Panc1 (cell line): ENCODE results near the gene PROM2. TPM values are rescaled to one million over a fixed set of nuclear protein-coding genes. Genes with fewer than 3 reads are reported as not detected.

ENCODE experiments used
- ATAC-seq: fragments of 200-7000 bp; cut with Tn5 transposase; 2 replicates; pipeline ENCODE4 v1.9.1; 2020; ENCODE audit warnings: mild to moderate bottlenecking, moderate library complexity
- BruUV-seq: library from RNA; stranded (reverse); fragments of 400-500 nt; replicated peaks from 2 replicates; lab custom pipeline; 2021; lab: Mats Ljungman, UMichigan
- CTCF ChIA-PET: fragments of 300-600 bp; sonication (Branson Sonifier 250); formaldehyde crosslinking; loops from one replicate; lab custom pipeline; 2022; ENCODE audit warnings: antibody characterized with exemption; lab: Charles Lee
- POLR2A ChIA-PET: fragments of 300-600 bp; sonication (Branson Sonifier 250); formaldehyde crosslinking; loops from one replicate; lab custom pipeline; 2022; ENCODE audit warnings: antibody characterized with exemption; lab: Charles Lee
- DNase-seq: peaks from one replicate; pipeline ENCODE4 v3.0.0-alpha.2; 2010; ENCODE audit warnings: low read depth, low spot score
- H3K27ac ChIP-seq: 2 replicates; pipeline ENCODE4 v1.5.1; 2011; ENCODE audit warnings: mild to moderate bottlenecking, low read length, inconsistent platforms
- H3K27me3 ChIP-seq: fragments of 200-500 bp; sonication (Bioruptor generic); 2 replicates; pipeline ENCODE4 v1.6.0; 2014; ENCODE audit warnings: low read length, inconsistent platforms; ENCODE audit not compliant: control insufficient read depth, insufficient read depth
- H3K36me3 ChIP-seq: fragments of 200-500 bp; sonication (Bioruptor generic); 2 replicates; pipeline ENCODE4 v1.5.1; 2014; ENCODE audit warnings: inconsistent platforms, mild to moderate bottlenecking, low read length, moderate library complexity; ENCODE audit not compliant: control insufficient read depth, insufficient read depth
- H3K4me1 ChIP-seq: 2 replicates; pipeline ENCODE4 v1.5.1; 2011; ENCODE audit warnings: inconsistent platforms, mild to moderate bottlenecking, low read length, moderate library complexity; ENCODE audit not compliant: control insufficient read depth, insufficient read depth
- H3K4me3 ChIP-seq, 2 experiments: 2 replicates each; pipeline ENCODE4 v1.5.1; 2011 to 2012; ENCODE audit warnings: low read depth in 2 of 2, low read length in 2 of 2, mild to moderate bottlenecking in 2 of 2, inconsistent platforms in 1 of 2, moderate library complexity in 1 of 2
- H3K9me3 ChIP-seq: fragments of 200-500 bp; sonication (Bioruptor generic); 2 replicates; pipeline ENCODE4 v1.5.1; 2014; ENCODE audit warnings: low read depth, mild to moderate bottlenecking, inconsistent platforms, low read length, moderate library complexity; ENCODE audit not compliant: control insufficient read depth, insufficient read depth
- POLR2AphosphoS5 ChIP-seq: IDR thresholded peaks from 2 replicates; pipeline ENCODE4 v1.6.1; 2012; ENCODE audit warnings: mild to moderate bottlenecking, low read depth, low read length, moderate library complexity
- SIN3A ChIP-seq: IDR thresholded peaks from 2 replicates; pipeline ENCODE4 v1.6.1; 2012; ENCODE audit warnings: low read depth, mild to moderate bottlenecking, low read length, moderate library complexity, borderline replicate concordance; ENCODE audit not compliant: insufficient read depth
- TCF7L2 ChIP-seq: IDR thresholded peaks from 2 replicates; pipeline ENCODE4 v1.6.1; 2011; ENCODE audit warnings: mild to moderate bottlenecking, low read depth, low read length, inconsistent platforms
- in situ Hi-C: cut with HindIII; loops from 2 replicates; pipeline ENCODE4 v1.10.0; 2016; ENCODE audit warnings: low sequenced_read_pairs, low pct_unique_long_range_greater_than_20kb
- intact Hi-C: fragments of 100-400 bp; cut with micrococcal nuclease; formaldehyde crosslinking; loops from one replicate; pipeline ENCODE4 v1.10.0; 2022; ENCODE audit not compliant: unreplicated experiment
- total RNA-seq: library from RNA; stranded (reverse); gene quantifications from one replicate; pipeline ENCODE4 v1.2.1, GENCODE V29; 2021; ENCODE audit not compliant: unreplicated experiment
- TF ChIP-seq, protein P1 (sequence below), 2 experiments: IDR thresholded peaks; 2 replicates each; pipeline ENCODE4 v1.6.1; 2011 to 2012; ENCODE audit warnings: low read depth in 2 of 2, control low read depth in 1 of 2, low read length in 1 of 2, mild to moderate bottlenecking in 1 of 2, moderate library complexity in 1 of 2; ENCODE audit not compliant: insufficient read depth in 1 of 2
- TF ChIP-seq, protein P2 (sequence below): fragments of 450-650 bp; IDR thresholded peaks from 2 replicates; pipeline ENCODE4 v1.5.1; 2017; ENCODE audit warnings: mild to moderate bottlenecking

The PROM2 gene
- total RNA-seq, 1 experiment from 2014 or later: 1.4 TPM

- TF ChIP-seq TCF7L2 (no peak), POLR2AphosphoS5 (no peak), SIN3A (no peak)
- TF ChIP-seq, protein P1, sequence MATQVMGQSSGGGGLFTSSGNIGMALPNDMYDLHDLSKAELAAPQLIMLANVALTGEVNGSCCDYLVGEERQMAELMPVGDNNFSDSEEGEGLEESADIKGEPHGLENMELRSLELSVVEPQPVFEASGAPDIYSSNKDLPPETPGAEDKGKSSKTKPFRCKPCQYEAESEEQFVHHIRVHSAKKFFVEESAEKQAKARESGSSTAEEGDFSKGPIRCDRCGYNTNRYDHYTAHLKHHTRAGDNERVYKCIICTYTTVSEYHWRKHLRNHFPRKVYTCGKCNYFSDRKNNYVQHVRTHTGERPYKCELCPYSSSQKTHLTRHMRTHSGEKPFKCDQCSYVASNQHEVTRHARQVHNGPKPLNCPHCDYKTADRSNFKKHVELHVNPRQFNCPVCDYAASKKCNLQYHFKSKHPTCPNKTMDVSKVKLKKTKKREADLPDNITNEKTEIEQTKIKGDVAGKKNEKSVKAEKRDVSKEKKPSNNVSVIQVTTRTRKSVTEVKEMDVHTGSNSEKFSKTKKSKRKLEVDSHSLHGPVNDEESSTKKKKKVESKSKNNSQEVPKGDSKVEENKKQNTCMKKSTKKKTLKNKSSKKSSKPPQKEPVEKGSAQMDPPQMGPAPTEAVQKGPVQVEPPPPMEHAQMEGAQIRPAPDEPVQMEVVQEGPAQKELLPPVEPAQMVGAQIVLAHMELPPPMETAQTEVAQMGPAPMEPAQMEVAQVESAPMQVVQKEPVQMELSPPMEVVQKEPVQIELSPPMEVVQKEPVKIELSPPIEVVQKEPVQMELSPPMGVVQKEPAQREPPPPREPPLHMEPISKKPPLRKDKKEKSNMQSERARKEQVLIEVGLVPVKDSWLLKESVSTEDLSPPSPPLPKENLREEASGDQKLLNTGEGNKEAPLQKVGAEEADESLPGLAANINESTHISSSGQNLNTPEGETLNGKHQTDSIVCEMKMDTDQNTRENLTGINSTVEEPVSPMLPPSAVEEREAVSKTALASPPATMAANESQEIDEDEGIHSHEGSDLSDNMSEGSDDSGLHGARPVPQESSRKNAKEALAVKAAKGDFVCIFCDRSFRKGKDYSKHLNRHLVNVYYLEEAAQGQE (IDR thresholded peaks at IDR 0.05; ENCODE audit: insufficient read depth in 1 of 2, low read depth in 2 of 2, low read length in 1 of 2): no peak
- TF ChIP-seq, protein P2, sequence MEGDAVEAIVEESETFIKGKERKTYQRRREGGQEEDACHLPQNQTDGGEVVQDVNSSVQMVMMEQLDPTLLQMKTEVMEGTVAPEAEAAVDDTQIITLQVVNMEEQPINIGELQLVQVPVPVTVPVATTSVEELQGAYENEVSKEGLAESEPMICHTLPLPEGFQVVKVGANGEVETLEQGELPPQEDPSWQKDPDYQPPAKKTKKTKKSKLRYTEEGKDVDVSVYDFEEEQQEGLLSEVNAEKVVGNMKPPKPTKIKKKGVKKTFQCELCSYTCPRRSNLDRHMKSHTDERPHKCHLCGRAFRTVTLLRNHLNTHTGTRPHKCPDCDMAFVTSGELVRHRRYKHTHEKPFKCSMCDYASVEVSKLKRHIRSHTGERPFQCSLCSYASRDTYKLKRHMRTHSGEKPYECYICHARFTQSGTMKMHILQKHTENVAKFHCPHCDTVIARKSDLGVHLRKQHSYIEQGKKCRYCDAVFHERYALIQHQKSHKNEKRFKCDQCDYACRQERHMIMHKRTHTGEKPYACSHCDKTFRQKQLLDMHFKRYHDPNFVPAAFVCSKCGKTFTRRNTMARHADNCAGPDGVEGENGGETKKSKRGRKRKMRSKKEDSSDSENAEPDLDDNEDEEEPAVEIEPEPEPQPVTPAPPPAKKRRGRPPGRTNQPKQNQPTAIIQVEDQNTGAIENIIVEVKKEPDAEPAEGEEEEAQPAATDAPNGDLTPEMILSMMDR: no peak
- POLR2A ChIA-PET: no interaction called here
- DNase-seq (no peak), ATAC-seq (peak; percentile 39)
- Histone ChIP-seq H3K36me3 (no peaks in the 10 kb centered on the region), H3K9me3 (no peaks in the 10 kb centered on the region), H3K27me3 (no peaks in the 10 kb centered on the region), H3K27ac (no peak overlapping the region), H3K4me1 (no peaks in the 10 kb centered on the region), H3K4me3 (no peak overlapping the region)
- no TSS peak for BruUV-seq
- in situ Hi-C loops: no loop called here
- intact Hi-C loops: no loop called here
- CTCF ChIA-PET: no interaction called here
Measured at GRCh38 chr2:95265182-95265581, 9.1 kb upstream of the PROM2 start.

DNA sequence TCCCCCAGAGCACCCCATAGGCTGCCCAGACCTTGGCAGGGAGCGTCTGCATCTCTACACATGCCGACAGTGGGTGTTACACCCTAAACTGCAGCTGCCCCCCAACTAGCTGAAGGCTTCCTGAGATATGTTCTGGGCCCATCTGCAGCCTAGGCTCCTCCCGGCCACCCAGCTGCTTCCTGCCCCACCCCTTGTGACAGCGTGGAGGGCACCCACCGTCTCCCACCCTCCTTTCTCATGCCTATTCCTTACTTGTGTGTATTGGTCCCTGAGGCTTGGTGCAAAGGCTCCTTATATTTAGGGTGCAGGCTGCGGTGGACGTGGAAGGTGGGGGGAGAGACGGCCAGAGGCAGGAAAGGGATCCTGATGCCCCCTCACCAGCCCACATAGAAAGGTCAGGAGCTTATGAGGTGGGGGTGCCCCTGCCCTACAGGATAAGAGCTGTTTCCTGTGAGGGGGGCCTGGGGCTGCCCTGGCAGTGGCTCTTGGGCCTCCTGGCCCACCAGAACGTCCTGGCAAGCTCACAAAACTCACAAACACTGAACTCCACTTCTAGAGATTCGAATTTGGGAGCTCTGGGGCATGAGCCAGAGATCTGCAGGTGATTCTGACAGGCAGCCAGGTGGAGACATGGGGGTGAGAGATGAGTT is 7.3 kb upstream of the PROM2 start:
- Histone ChIP-seq H3K27ac (no peak overlapping the region), H3K4me1 (no peaks in the 10 kb centered on the region), H3K36me3 (no peaks in the 10 kb centered on the region), H3K27me3 (no peaks in the 10 kb centered on the region), H3K9me3 (no peaks in the 10 kb centered on the region), H3K4me3 (no peak overlapping the region)
- in situ Hi-C loops: no loop called here
- ChIA-PET CTCF (no interaction called here), POLR2A (no interaction called here)
- no peak for DNase-seq
- no peak for ATAC-seq
- BruUV-seq: no TSS peak
- TF ChIP-seq, protein P1 (IDR thresholded peaks at IDR 0.05; ENCODE audit: insufficient read depth in 1 of 2, low read depth in 2 of 2, low read length in 1 of 2): no peak
- TF ChIP-seq, protein P2: no peak
- TF ChIP-seq POLR2AphosphoS5 (no peak), TCF7L2 (no peak), SIN3A (no peak)
- intact Hi-C loops: no loop called here
